Testis (tissue), 3 donors: Measurements from ENCODE around the gene ISY1. TPM values are rescaled to one million over a fixed set of nuclear protein-coding genes. Genes with fewer than 3 reads are reported as not detected.

Source experiments
- DNase-seq: peaks from one replicate; pipeline ENCODE4 v3.0.0-alpha.2; 2019
- H3K27ac ChIP-seq, 2 donors: fragments of 200-600 bp; sonication (generic); one replicate each; pipeline ENCODE4 v1.5.1; 2019
- H3K27me3 ChIP-seq: fragments of 200-600 bp; sonication (generic); one replicate; pipeline ENCODE4 v1.5.1; 2019
- H3K36me3 ChIP-seq: fragments of 200-600 bp; sonication (generic); one replicate; pipeline ENCODE4 v1.5.1; 2017; ENCODE audit warnings: low read depth; ENCODE audit errors: missing control alignments
- H3K4me1 ChIP-seq: fragments of 200-600 bp; sonication (generic); one replicate; pipeline ENCODE4 v1.5.1; 2019
- H3K4me3 ChIP-seq, 2 donors: fragments of 200-600 bp; sonication (generic); one replicate each; pipeline ENCODE4 v1.5.1; 2017 to 2019
- H3K9me3 ChIP-seq: fragments of 200-600 bp; sonication (generic); one replicate; pipeline ENCODE4 v1.5.1; 2017
- CTCF ChIP-seq, 3 experiments: fragments of 450-650 bp in 2 of 3; fragments of 200-600 bp in 1 of 3; sonication (generic) in 1 of 3; IDR thresholded peaks; one replicate each; pipeline ENCODE4 v1.5.1; 2016 to 2019; ENCODE audit warnings: antibody characterized with exemption in 3 of 3, mild to moderate bottlenecking in 2 of 3, moderate library complexity in 1 of 3
- POLR2A ChIP-seq: fragments of 450-650 bp; IDR thresholded peaks from one replicate; pipeline ENCODE4 v1.6.1; 2017; ENCODE audit warnings: antibody characterized with exemption, mild to moderate bottlenecking, moderate library complexity
- WGBS, 2 donors: methylation state at CpG; one replicate each; pipeline ENCODE4 v1.1.5; 2018; 5-methylcytosine and 5-hydroxymethylcytosine counted together
- intact Hi-C: fragments of 100-400 bp; cut with DNase I; formaldehyde crosslinking; loops from one replicate; pipeline ENCODE4 v1.15.1; 2023; ENCODE audit warnings: low total_unique reads
- polyA plus RNA-seq: library from polyadenylated mRNA; stranded (reverse); fragments of 350-450 nt; fragmentation: Illumina TruSeq; extraction: RNeasy Lipid Tissue Mini Kit (QIAGEN cat#74804); gene quantifications from one replicate; pipeline ENCODE4 v1.2.3, GENCODE V29; 2014; ENCODE audit warnings: low read depth, low replicate concordance; ENCODE audit not compliant: insufficient read depth
- total RNA-seq, 2 donors: library from RNA; depleted of rRNA; stranded (reverse); fragments of >200 nt; gene quantifications; one replicate each; pipeline ENCODE4 v1.2.3, GENCODE V29; 2016

The ISY1 gene
- total and polyA plus RNA-seq, 3 donors from 2014 or later = 19.4 to 21.0 (median 20.7) TPM

DNA sequence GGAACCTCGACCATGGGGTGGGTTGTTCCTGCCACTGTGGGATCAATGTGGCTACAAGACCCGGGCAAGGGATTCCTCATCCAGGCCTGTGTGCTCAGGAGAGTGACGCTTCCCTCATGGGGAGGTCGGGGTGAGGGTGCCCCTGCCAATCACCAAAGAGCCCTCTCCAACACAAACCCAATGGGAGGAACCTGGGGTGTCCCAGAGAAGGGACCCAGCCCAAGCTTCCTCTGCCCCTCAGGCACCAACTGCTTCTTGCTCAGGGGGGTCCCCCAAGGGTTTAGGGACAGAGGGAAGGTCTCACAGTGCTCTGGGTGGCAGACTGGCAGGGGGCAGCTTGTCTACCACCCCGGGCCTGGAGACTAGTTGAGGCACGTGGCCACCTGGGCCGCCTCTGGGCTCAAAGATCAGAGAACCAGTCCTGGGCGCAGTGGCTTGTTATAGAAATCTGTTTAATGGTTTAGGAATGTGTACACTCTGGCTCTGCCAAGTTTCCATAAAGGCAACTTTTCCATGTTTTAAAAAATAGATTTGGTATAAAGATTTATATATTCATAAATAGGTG lies 73.6 kb downstream of the ISY1 start:
- DNase-seq = peak; percentile 64
- H3K4me3 ChIP-seq = no peak overlapping the region
- no peak for TF ChIP-seq CTCF (IDR thresholded peaks at IDR 0.05)
- no peak for TF ChIP-seq POLR2A

DNA sequence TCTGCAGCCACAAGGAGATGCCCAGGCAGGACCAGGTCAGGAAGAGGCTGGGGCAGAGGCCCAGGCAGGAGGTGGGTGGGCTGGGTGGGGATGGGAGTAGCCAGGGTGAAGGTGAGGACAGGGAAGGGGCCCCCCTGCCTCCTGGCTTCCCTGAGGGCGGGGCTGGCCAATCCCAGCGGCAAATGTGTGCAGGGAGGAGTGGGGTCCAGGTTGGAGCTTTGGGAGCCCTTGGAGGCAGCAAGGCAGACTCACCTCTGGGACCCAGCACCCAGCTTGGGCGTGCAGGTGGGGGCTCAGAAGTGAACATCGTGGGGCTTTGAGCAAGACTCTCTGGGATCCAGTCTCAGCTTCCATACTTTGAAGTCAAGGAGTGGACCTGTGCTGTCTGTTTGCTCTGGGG lies 75.0 kb downstream of the ISY1 start:
- H3K36me3 ChIP-seq = no peaks in the 10 kb centered on the region
- no peak for TF ChIP-seq CTCF (IDR thresholded peaks at IDR 0.05)
- TF ChIP-seq POLR2A = no peak
- H3K4me3 ChIP-seq = no peak overlapping the region
- H3K27ac ChIP-seq = no peak overlapping the region
- H3K27me3 ChIP-seq = no peaks in the 10 kb centered on the region
- intact Hi-C loops = no loop called here
- peaks cover 6% of the 10 kb centered on the region for H3K4me1 ChIP-seq
- no peaks in the 10 kb centered on the region for H3K9me3 ChIP-seq
- WGBS, 2 donors = 88 to 100% methylated on average over 2 to 4 of the region's 4 CpGs
- DNase-seq = no peak

More for the DNA sequence above, 73.6 kb downstream of the ISY1 start:
- Histone ChIP-seq H3K27ac (peak overlapping the region; percentile 81 to 88), H3K4me1 (peaks cover 6% of the 10 kb centered on the region), H3K9me3 (no peaks in the 10 kb centered on the region), H3K36me3 (no peaks in the 10 kb centered on the region), H3K27me3 (no peaks in the 10 kb centered on the region)
- intact Hi-C loops = no loop called here
- 37 to 51% methylated on average over 4 to 8 of the region's 8 CpGs for WGBS, 2 donors

DNA sequence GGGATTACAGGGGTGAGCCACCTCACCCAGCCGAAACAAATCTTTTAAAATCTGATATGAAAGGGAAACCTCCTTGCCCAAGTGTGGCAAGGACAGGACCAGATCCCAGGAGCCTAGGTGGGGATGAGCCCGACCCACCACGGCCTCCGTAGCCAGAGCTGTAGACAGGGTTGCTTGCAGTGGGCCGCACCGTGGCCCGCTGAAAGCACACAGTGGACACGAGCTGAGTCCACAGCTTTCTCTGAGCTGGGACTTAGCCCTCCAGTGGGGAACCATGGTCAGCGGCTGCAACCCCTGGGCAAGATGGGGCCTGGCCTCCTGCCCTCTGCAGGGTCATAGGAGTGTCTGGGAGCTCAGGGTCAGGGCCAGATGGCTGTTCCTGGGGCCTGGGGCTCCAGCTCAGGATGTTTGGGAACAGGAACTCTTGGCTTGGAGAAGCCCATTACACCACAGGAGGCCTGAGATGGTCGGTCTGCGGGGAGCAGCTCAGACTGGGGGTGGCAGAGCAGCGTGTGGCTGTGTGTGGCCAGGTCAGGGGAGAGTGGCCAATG lies 75.6 kb downstream of the ISY1 start:
- no peak overlapping the region for H3K4me3 ChIP-seq
- no peaks in the 10 kb centered on the region for H3K36me3 ChIP-seq
- WGBS, 2 donors = 83 to 94% methylated on average over 9 to 12 of the region's 12 CpGs
- no peak for DNase-seq
- intact Hi-C loops = no loop called here
- no peaks in the 10 kb centered on the region for H3K27me3 ChIP-seq
- peaks cover 6% of the 10 kb centered on the region for H3K4me1 ChIP-seq
- no peak overlapping the region for H3K27ac ChIP-seq
- TF ChIP-seq POLR2A = no peak
- no peak for TF ChIP-seq CTCF (IDR thresholded peaks at IDR 0.05)
- H3K9me3 ChIP-seq = no peaks in the 10 kb centered on the region

DNA sequence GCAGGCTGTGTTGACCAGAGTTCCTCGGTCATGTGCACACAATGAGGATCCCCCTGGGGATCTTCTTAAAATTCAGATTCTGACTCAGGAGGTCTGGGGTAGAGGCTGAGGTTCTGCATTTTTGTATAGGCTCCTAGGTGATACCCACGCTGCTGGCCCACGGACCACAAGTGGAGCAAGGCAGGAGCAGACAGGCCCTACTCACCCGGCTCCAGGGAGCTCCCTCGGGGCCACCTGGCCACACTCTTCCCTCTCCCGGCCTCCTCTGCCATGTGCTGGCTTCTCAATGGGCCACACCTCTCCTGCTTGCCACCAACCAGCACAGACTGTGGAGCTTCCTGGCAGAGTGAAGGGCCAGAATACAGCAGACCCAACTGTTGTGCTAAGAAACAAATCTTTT lies 76.4 kb downstream of the ISY1 start:
- intact Hi-C loops = no loop called here
- H3K9me3 ChIP-seq = no peaks in the 10 kb centered on the region
- no peaks in the 10 kb centered on the region for H3K36me3 ChIP-seq
- H3K4me3 ChIP-seq = no peak overlapping the region
- TF ChIP-seq POLR2A (no peak), CTCF (IDR thresholded peaks at IDR 0.05) (no peak)
- DNase-seq = no peak
- WGBS, 2 donors = 72 to 84% methylated on average over 3 to 6 of the region's 6 CpGs
- H3K4me1 ChIP-seq = peaks cover 6% of the 10 kb centered on the region
- no peaks in the 10 kb centered on the region for H3K27me3 ChIP-seq
- H3K27ac ChIP-seq = no peak overlapping the region

- DNase-seq = no peak
- Histone ChIP-seq H3K36me3 (no peaks in the 10 kb centered on the region), H3K4me1 (peaks cover 2% of the 10 kb centered on the region), H3K9me3 (no peaks in the 10 kb centered on the region), H3K27me3 (no peaks in the 10 kb centered on the region), H3K27ac (no peak overlapping the region), H3K4me3 (no peak overlapping the region)
- WGBS, 2 donors = 84 to 85% methylated on average over 9 of the region's 9 CpGs
- TF ChIP-seq CTCF (IDR thresholded peaks at IDR 0.05) = no peak
- no peak for TF ChIP-seq POLR2A
- intact Hi-C loops = no loop called here
Observed at GRCh38 chr3:129082026-129082425, 78.8 kb downstream of the ISY1 start.
